B cell (primary cell): Measurements from ENCODE around the gene BCS1L. TPM values are rescaled to one million over a fixed set of nuclear protein-coding genes. Genes with fewer than 3 reads are reported as not detected.

ENCODE experiments used
- ATAC-seq: fragments of 200-7000 bp; cut with Tn5 transposase; one replicate; pipeline ENCODE4 v1.10.0; 2021; ENCODE audit warnings: low read depth, mild to moderate bottlenecking, moderate number of reproducible peaks, moderate library complexity
- CTCF ChIA-PET: fragments of 350-600 bp; sonication (Branson Sonifier 250); formaldehyde crosslinking; loops from one replicate; lab custom pipeline; 2021; ENCODE audit warnings: antibody characterized with exemption, inconsistent platforms; lab: Charles Lee
- POLR2A ChIA-PET: fragments of 350-600 bp; sonication (Branson Sonifier 250); formaldehyde crosslinking; loops from one replicate; lab custom pipeline; 2021; ENCODE audit warnings: antibody characterized with exemption; lab: Charles Lee
- DNase-seq: peaks from one replicate; pipeline ENCODE4 v3.0.0; 2013
- H2AFZ ChIP-seq: 2 replicates; pipeline ENCODE4 v1.6.1; 2012; ENCODE audit warnings: mild to moderate bottlenecking, low read depth, low read length; ENCODE audit not compliant: insufficient read depth, poor library complexity, severe bottlenecking
- H3K27ac ChIP-seq, 2 donors: 1 replicate in 1 of 2; 2 replicates in 1 of 2; pipeline ENCODE4 v1.5.1; 2012 to 2013; ENCODE audit warnings: low read length in 2 of 2, mild to moderate bottlenecking in 2 of 2, moderate library complexity in 1 of 2
- H3K27me3 ChIP-seq, 4 experiments: fragments of 200-600 bp in 1 of 4; sonication (generic) in 1 of 4; replicated peaks in 1 of 4; 1 replicate in 2 of 4; 2 replicates in 2 of 4; pipeline versions ENCODE4 v1.6.1 to v1.7.0; 2013 to 2016; ENCODE audit warnings: low read length in 3 of 4, mild to moderate bottlenecking in 2 of 4, mixed read lengths in 1 of 4, moderate library complexity in 1 of 4; ENCODE audit not compliant: insufficient read depth in 4 of 4, control insufficient read depth in 3 of 4; ENCODE audit errors: control extremely low read depth in 1 of 4
- H3K36me3 ChIP-seq, 2 experiments: replicated peaks in 1 of 2; 1 replicate in 1 of 2; 2 replicates in 1 of 2; pipeline versions ENCODE4 v1.6.1 to v1.7.1; 2013; ENCODE audit warnings: low read length in 1 of 2; ENCODE audit not compliant: insufficient read depth in 2 of 2, control insufficient read depth in 1 of 2; ENCODE audit errors: control extremely low read depth in 1 of 2, extremely low read depth in 1 of 2
- H3K4me1 ChIP-seq, 2 donors: fragments of 200-600 bp in 1 of 2; sonication (generic) in 1 of 2; 1 replicate in 1 of 2; 2 replicates in 1 of 2; pipeline versions ENCODE4 v1.5.1 to v1.6.1; 2013 to 2017; ENCODE audit warnings: low read length in 2 of 2; ENCODE audit not compliant: control insufficient read depth in 2 of 2, insufficient read depth in 2 of 2
- H3K4me2 ChIP-seq: replicated peaks from 2 replicates; pipeline ENCODE3; 2012; ENCODE audit warnings: mild to moderate bottlenecking, low read depth, low read length; ENCODE audit not compliant: poor library complexity, severe bottlenecking
- H3K4me3 ChIP-seq, 5 experiments: fragments of 200-600 bp in 1 of 5; sonication (generic) in 1 of 5; 1 replicate in 3 of 5; 2 replicates in 2 of 5; pipeline versions ENCODE4 v1.5.1 to v1.7.0; 2011 to 2016; ENCODE audit warnings: low read length in 4 of 5, mild to moderate bottlenecking in 4 of 5, low read depth in 2 of 5, control low read depth in 1 of 5, moderate library complexity in 1 of 5; ENCODE audit not compliant: insufficient read depth in 1 of 5; ENCODE audit errors: control extremely low read depth in 1 of 5, extremely low read depth in 1 of 5
- H3K79me2 ChIP-seq: fragments of 200-600 bp; sonication (generic); one replicate; pipeline ENCODE4 v1.6.0; 2016; ENCODE audit warnings: low read length; ENCODE audit not compliant: control insufficient read depth, insufficient read depth
- H3K9ac ChIP-seq: fragments of 200-600 bp; sonication (generic); 2 replicates; pipeline ENCODE4 v1.6.1; 2017; ENCODE audit warnings: mild to moderate bottlenecking, low read length, moderate library complexity
- H3K9me3 ChIP-seq, 3 donors: one replicate each; pipeline versions ENCODE4 v1.6.1 to v1.7.1; 2013; ENCODE audit warnings: low read length in 2 of 3; ENCODE audit not compliant: control insufficient read depth in 2 of 3, insufficient read depth in 1 of 3; ENCODE audit errors: control extremely low read depth in 1 of 3
- H4K20me1 ChIP-seq: 2 replicates; pipeline ENCODE4 v1.6.0; 2012; ENCODE audit warnings: mild to moderate bottlenecking, low read length; ENCODE audit not compliant: insufficient read depth, control insufficient read depth, poor library complexity, severe bottlenecking
- H3K27ac Mint-ChIP-seq: one replicate; pipeline ENCODE4 v1.8.0; 2021; ENCODE audit warnings: mixed read lengths
- H3K27me3 Mint-ChIP-seq: one replicate; pipeline ENCODE4 v1.8.0; 2021; ENCODE audit warnings: mixed read lengths
- H3K4me1 Mint-ChIP-seq: one replicate; pipeline ENCODE4 v1.8.0; 2021; ENCODE audit warnings: mixed read lengths
- H3K4me3 Mint-ChIP-seq: one replicate; pipeline ENCODE4 v1.8.0; 2021; ENCODE audit warnings: mixed read lengths
- H3K9me3 Mint-ChIP-seq: one replicate; pipeline ENCODE4 v1.8.0; 2022; ENCODE audit warnings: mixed read lengths; ENCODE audit not compliant: insufficient read depth
- EZH2 ChIP-seq: IDR thresholded peaks from 2 replicates; pipeline ENCODE4 v1.6.1; 2012; ENCODE audit warnings: borderline replicate concordance, low read depth, mild to moderate bottlenecking, moderate library complexity, low read length; ENCODE audit not compliant: insufficient read depth, poor library complexity, severe bottlenecking
- WGBS: methylation state at CpG from one replicate; pipeline ENCODE4 v1.1.5; 2013; ENCODE audit warnings: missing lambda C conversion rate; ENCODE audit not compliant: insufficient coverage; 5-methylcytosine and 5-hydroxymethylcytosine counted together
- intact Hi-C: fragments of 100-400 bp; cut with micrococcal nuclease; formaldehyde crosslinking; loops from one replicate; pipeline ENCODE4 v1.10.0; 2022
- polyA plus RNA-seq: library from polyadenylated mRNA; depleted of rRNA; stranded (reverse); fragments of >200 nt; gene quantifications from 2 replicates; pipeline ENCODE4 v1.2.3, GENCODE V29; 2012
- total RNA-seq, 2 donors: library from RNA; stranded (reverse); fragments of 120-200 nt in 1 of 2; gene quantifications; 1 replicate in 1 of 2; 2 replicates in 1 of 2; pipeline versions ENCODE4 v1.2.3 to v1.2.4, GENCODE V29; 2013 to 2022
- TF ChIP-seq, protein P1 (sequence below): fragments of 200-600 bp; IDR thresholded peaks from one replicate; pipeline ENCODE4 v1.8.0; 2022; ENCODE audit warnings: antibody characterized with exemption, mild to moderate bottlenecking

Gene BCS1L
- total and polyA plus RNA-seq, 2 donors (not counting 1 experiment from before 2014, with no cell fraction given) = 56.1 to 104 TPM

DNA sequence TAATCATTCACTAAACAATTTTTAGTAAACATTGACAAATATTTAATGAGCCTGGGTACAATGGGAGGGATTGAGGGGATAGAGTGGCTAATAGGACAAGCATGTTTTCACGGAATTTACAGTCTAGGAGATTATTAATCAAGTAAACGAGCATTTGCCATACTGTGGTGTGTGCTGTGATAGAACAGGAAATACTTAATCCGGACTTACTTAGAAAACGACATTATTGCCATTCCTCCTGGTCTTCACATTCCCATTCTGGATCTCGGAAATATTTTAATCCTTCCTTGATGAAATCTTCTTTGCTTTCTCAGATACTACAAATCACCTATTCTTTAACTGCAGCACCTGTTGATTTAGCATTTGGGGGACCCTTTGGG, 52.1 kb downstream of the BCS1L start:
- Histone ChIP-seq H3K4me3 (peak overlapping the region; percentile 71 to 94 (median 79)), H3K4me1 (peaks cover 18 to 21% of the 10 kb centered on the region in 2 donors), H3K27ac (peak overlapping the region; percentile 64 to 96), H3K9ac (peak overlapping the region; percentile 89), H3K9me3 (peaks cover 0 to 7% (median 0%) of the 10 kb centered on the region in 3 donors), H4K20me1 (no peaks in the 10 kb centered on the region), H2AFZ (peak overlapping the region; percentile 98), H3K36me3 (no peaks in the 10 kb centered on the region), H3K4me2 (peak overlapping the region; percentile 94), H3K79me2 (peaks cover 40% of the 10 kb centered on the region), H3K27me3 (peaks cover 0 to 2% (median 0%) of the 10 kb centered on the region in 4 experiments)
- intact Hi-C loops = loop anchor here (2.0 to 10.0 kb wide), 5 partner anchors 136 to 495 kb away; partner anchors contain the start of genes ARPC2 and NHEJ1
- Mint-ChIP-seq H3K9me3 (no peaks in the 10 kb centered on the region), H3K4me3 (peak overlapping the region; percentile 95), H3K27ac (peak overlapping the region; percentile 90), H3K27me3 (peaks cover 3% of the 10 kb centered on the region), H3K4me1 (peaks cover 26% of the 10 kb centered on the region)
- DNase-seq = no peak
- CTCF ChIA-PET = interaction anchor here (0.8 to 4.3 kb wide), 8 partner anchors 8 to 187 kb away, joined by 3 to 17 read pairs (median 6); partner anchors contain the start of genes BCS1L, RNF25, STK36 and WNT10A
- WGBS = 13% methylated on average over 4 of the region's 5 CpGs
- ATAC-seq = no peak
- POLR2A ChIA-PET = interaction anchor here (0.9 to 1.4 kb wide), 2 partner anchors 40 to 52 kb away, joined by 3 to 8 read pairs; partner anchors contain the start of genes BCS1L, RNF25, STK36 and ZNF142
- TF ChIP-seq, protein P1, sequence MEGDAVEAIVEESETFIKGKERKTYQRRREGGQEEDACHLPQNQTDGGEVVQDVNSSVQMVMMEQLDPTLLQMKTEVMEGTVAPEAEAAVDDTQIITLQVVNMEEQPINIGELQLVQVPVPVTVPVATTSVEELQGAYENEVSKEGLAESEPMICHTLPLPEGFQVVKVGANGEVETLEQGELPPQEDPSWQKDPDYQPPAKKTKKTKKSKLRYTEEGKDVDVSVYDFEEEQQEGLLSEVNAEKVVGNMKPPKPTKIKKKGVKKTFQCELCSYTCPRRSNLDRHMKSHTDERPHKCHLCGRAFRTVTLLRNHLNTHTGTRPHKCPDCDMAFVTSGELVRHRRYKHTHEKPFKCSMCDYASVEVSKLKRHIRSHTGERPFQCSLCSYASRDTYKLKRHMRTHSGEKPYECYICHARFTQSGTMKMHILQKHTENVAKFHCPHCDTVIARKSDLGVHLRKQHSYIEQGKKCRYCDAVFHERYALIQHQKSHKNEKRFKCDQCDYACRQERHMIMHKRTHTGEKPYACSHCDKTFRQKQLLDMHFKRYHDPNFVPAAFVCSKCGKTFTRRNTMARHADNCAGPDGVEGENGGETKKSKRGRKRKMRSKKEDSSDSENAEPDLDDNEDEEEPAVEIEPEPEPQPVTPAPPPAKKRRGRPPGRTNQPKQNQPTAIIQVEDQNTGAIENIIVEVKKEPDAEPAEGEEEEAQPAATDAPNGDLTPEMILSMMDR = no peak
- TF ChIP-seq EZH2 = no peak

Other genes starting within 250 kb of the BCS1L start
- not detected in 2 replicates for gene VIL1, start 240.6 kb upstream of the BCS1L start, total RNA-seq
- 0.06 TPM in 1 of 2 replicates, not detected in the other for gene VIL1, start 240.6 kb upstream of the BCS1L start, polyA plus RNA-seq
- 29.0 and 32.4 TPM in 2 replicates for gene USP37, start 91.3 kb upstream of the BCS1L start, total RNA-seq
- 3.1 and 5.2 TPM in 2 replicates for gene USP37, start 91.3 kb upstream of the BCS1L start, polyA plus RNA-seq
- gene CNOT9, start 90.8 kb upstream of the BCS1L start, total RNA-seq = 54.5 and 66.9 TPM in 2 replicates
- gene CNOT9, start 90.8 kb upstream of the BCS1L start, polyA plus RNA-seq = 27.7 and 28.0 TPM in 2 replicates
- 0.62 TPM in 1 of 2 replicates, not detected in the other for gene PLCD4, start 51.8 kb upstream of the BCS1L start, total RNA-seq
- 0.14 and 0.25 TPM in 2 replicates for gene PLCD4, start 51.8 kb upstream of the BCS1L start, polyA plus RNA-seq
- 51.1 and 56.1 TPM in 2 replicates for gene ZNF142, start 60 bp upstream of the BCS1L start, total RNA-seq
- 23.5 and 26.7 TPM in 2 replicates for gene ZNF142, start 60 bp upstream of the BCS1L start, polyA plus RNA-seq
- gene RNF25, start 12.3 kb downstream of the BCS1L start, total RNA-seq = 31.7 and 31.8 TPM in 2 replicates
- 22.2 and 35.6 TPM in 2 replicates for gene RNF25, start 12.3 kb downstream of the BCS1L start, polyA plus RNA-seq
- 41.3 and 42.9 TPM in 2 replicates for gene STK36, start 12.4 kb downstream of the BCS1L start, total RNA-seq
- gene STK36, start 12.4 kb downstream of the BCS1L start, polyA plus RNA-seq = 29.0 and 29.4 TPM in 2 replicates
- gene TTLL4, start 51.2 kb downstream of the BCS1L start, total RNA-seq = 30.6 and 33.8 TPM in 2 replicates
- 21.0 and 21.2 TPM in 2 replicates for gene TTLL4, start 51.2 kb downstream of the BCS1L start, polyA plus RNA-seq
- 0.29 and 0.39 TPM in 2 replicates for gene CYP27A1, start 122.5 kb downstream of the BCS1L start, total RNA-seq
- 0.25 and 1.1 TPM in 2 replicates for gene CYP27A1, start 122.5 kb downstream of the BCS1L start, polyA plus RNA-seq
- not detected in 2 replicates for gene PRKAG3, start 172.1 kb downstream of the BCS1L start, total RNA-seq
- not detected in 2 replicates for gene PRKAG3, start 172.1 kb downstream of the BCS1L start, polyA plus RNA-seq
- gene WNT6, start 200.1 kb downstream of the BCS1L start, total RNA-seq = 0.84 and 1.2 TPM in 2 replicates
- 0.75 and 2.0 TPM in 2 replicates for gene WNT6, start 200.1 kb downstream of the BCS1L start, polyA plus RNA-seq
- 36.6 and 44.9 TPM in 2 replicates for gene WNT10A, start 221.2 kb downstream of the BCS1L start, total RNA-seq
- 15.2 and 24.5 TPM in 2 replicates for gene WNT10A, start 221.2 kb downstream of the BCS1L start, polyA plus RNA-seq